KOPT-K1 (cell line): Measurements from ENCODE around the gene CCDC177.

Experiments
- H3K27ac ChIP-seq: fragments of 200-600 bp; sonication (generic); 2 replicates; pipeline ENCODE4 v1.5.1; 2016; ENCODE audit warnings: antibody characterized with exemption, mild to moderate bottlenecking, low read depth, low read length; ENCODE audit not compliant: poor library complexity, severe bottlenecking
- H3K36me3 ChIP-seq: fragments of 200-600 bp; sonication (generic); 2 replicates; pipeline ENCODE4 v1.5.1; 2017; ENCODE audit warnings: antibody characterized with exemption, mild to moderate bottlenecking, low read length, moderate library complexity; ENCODE audit not compliant: insufficient read depth
- H3K9me3 ChIP-seq: fragments of 200-600 bp; sonication (generic); 2 replicates; pipeline ENCODE4 v1.5.1; 2017; ENCODE audit warnings: antibody characterized with exemption, low read length, mild to moderate bottlenecking; ENCODE audit not compliant: insufficient read depth, poor library complexity, severe bottlenecking

CCDC177 gene

DNA sequence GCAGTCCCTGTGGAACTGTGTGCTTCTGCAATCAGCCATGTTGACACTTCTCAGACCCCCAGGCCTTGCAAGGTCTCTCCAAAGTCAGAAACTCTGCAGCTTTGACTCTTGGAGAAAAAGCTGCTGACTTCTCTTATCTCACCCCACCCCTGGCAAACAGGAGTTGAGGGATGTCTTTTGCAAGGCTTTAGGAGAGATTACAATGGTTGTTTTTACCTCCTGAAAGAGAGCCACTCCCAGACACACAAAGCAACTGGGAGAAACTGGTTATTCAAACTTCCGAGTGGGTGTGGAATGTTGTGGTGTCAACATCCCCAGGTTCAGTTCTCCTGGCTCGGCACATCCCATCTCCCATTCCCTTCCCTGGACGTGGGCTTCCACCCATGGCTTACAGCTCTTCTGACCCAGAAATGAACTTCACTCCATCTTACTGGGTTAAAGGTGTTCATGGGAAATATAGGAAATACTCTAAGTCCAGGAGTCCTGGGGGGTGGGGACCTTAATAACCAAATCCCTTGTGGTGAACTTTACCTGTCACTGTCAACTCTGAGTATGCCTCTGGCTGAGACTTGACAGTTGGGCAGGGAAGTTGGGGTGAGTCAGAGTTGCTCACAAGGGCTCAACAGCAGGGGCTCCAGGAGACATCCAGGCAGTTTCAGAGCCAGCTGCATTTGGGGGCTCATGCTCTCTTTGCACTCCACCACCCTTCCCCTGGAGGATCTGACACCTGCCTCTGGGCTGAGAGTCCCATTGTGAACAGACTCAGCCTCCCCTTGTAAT lies 41.9 kb downstream of the CCDC177 start:
- Histone ChIP-seq H3K27ac (no peak overlapping the region), H3K9me3 (no peaks in the 10 kb centered on the region), H3K36me3 (no peaks in the 10 kb centered on the region)

DNA sequence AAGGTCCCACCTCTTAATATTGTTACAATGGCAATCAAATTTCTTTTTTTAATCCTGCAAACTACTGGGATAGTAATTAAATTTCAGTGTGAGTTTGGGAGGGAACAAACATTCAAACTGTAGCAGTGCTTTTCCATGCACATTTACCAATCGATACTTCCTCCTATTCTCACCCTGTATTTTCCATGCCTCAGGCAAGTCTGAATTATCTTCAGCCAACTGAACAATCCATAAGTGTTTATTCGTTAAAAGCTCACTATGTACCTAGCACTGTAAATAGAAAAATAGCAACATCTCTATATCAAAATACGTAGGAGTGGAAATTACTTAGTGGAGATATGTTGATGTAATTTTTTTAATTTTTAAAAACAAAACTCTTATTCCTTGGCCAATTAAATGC lies 43.5 kb downstream of the CCDC177 start:
- H3K27ac ChIP-seq, result no peak overlapping the region
- H3K36me3 ChIP-seq, result no peaks in the 10 kb centered on the region
- no peaks in the 10 kb centered on the region for H3K9me3 ChIP-seq

DNA sequence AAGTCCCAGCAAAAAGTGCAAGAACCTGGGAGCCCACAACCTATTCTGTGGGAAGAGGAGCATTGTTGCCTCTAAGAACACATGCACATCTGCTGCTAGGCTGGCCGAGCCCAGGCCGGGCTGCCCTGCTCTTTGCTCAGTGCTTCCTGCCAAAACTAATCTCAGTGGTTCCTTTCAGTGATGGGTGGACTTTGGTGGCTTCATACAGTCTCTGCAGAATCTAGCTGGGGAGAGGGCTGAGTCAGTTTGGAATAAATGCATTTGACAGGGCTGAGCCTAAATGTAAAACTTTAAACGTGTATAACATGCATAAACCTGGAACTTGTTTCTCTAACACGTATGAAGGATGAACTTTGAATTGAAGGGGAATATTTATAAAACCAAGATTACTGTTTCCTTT lies 44.6 kb downstream of the CCDC177 start:
- no peaks in the 10 kb centered on the region for H3K9me3 ChIP-seq
- H3K36me3 ChIP-seq, result no peaks in the 10 kb centered on the region
- no peak overlapping the region for H3K27ac ChIP-seq

DNA sequence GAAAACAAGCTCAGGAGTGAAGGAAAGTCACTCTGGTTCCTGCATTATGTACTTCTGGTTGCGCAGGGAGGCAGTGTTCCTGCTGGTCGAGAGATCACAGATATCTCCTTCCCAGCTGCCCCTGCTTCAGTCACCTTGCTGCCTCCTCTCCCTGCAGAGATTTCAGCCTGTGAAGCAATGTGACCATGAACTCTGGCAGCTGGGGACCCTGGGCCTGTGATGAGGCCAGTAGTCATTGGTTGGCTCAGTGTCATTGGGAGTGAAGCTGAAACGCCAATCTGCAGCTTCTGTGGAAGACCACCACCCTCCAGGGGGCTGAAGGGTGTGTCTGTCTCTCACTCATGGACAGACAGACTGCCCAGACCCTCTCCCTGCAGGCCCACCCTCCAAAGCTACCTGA lies 45.1 kb downstream of the CCDC177 start:
- Histone ChIP-seq H3K36me3 (no peaks in the 10 kb centered on the region), H3K27ac (no peak overlapping the region)

DNA sequence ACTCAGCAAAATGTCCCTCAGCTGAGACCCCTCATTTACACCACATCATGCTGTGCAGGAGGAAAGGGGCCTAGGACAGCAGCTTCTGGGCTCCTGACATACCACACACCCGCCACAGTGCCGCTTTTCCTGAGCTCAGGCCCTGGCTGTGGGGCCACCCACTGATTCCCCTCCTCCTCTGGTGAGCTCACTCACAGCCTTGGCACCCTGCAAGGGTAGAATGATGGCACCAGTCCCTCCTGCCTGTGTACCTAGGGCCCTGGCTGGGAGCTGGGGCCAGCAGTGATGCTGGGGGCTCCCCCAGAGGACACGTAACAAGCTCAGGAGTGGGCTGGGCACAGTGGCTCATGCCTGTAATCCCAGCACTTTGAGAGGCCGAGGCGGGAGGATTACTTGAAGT lies 45.7 kb downstream of the CCDC177 start:
- no peaks in the 10 kb centered on the region for H3K9me3 ChIP-seq
- H3K36me3 ChIP-seq, result no peaks in the 10 kb centered on the region
- H3K27ac ChIP-seq, result no peak overlapping the region

More for the DNA sequence above, 45.1 kb downstream of the CCDC177 start:
- no peaks in the 10 kb centered on the region for H3K9me3 ChIP-seq

DNA sequence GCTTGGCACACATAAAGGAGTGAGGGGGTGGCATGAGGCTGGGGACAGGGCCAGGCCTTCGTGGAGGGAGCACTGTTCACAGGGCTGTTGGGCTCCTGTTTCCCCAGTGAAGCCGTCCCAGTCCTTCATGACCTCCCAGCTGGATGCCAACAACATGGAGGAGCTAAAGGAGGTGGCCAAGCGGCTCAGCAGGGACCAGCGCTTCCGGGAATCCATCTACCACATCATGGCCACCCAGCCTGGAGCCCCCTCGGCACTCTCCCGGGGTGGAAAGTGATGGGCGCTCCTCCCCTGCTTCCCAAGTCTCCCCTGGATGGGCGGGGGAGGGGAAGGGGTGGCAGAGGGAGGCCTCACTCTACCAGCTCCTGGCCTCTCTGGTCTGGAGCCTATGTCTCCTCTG lies 46.5 kb downstream of the CCDC177 start:
- H3K36me3 ChIP-seq, result no peaks in the 10 kb centered on the region
- H3K27ac ChIP-seq, result no peak overlapping the region
- H3K9me3 ChIP-seq, result no peaks in the 10 kb centered on the region

DNA sequence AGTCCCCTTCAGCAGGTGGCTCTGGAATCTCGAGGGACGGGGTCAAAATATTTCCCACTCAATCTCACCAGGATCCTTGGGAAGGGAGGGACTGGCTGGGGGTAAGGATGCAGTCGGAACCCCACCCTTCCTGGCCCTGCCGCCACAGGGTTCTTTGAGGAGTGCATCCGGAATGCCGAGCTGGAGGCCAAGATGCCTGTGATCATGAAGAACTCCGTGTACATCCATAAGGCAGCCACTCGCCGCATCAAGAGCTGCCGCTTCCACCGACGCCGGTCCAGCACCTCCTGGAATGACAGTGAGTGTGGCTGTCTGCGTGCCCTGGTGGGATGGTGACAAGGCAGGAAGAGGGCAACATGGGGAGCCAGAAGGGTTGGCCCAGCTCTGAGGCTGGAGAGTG lies 47.0 kb downstream of the CCDC177 start:
- no peaks in the 10 kb centered on the region for H3K36me3 ChIP-seq
- H3K9me3 ChIP-seq, result no peaks in the 10 kb centered on the region
- H3K27ac ChIP-seq, result no peak overlapping the region

DNA sequence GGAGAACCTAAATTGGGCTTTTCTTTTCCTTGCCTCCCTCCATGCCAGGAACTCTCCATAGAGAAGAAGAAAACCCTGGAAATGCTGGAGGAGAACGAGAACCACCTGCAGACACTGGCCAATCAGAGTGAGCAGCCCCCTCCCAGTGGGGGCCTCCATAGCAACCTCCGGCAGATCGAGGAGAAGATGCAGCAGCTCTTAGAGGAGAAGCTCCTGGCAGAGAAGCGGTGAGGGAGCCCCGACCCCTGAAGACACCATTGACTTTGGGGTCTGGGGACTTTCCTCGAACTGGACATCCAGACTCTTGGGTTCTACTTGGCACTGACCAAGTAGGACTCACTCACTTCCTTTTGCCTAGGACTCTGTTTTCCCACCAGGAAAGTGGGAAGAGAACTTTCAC lies 48.8 kb downstream of the CCDC177 start:
- Histone ChIP-seq H3K36me3 (no peaks in the 10 kb centered on the region), H3K9me3 (no peaks in the 10 kb centered on the region), H3K27ac (no peak overlapping the region)

DNA sequence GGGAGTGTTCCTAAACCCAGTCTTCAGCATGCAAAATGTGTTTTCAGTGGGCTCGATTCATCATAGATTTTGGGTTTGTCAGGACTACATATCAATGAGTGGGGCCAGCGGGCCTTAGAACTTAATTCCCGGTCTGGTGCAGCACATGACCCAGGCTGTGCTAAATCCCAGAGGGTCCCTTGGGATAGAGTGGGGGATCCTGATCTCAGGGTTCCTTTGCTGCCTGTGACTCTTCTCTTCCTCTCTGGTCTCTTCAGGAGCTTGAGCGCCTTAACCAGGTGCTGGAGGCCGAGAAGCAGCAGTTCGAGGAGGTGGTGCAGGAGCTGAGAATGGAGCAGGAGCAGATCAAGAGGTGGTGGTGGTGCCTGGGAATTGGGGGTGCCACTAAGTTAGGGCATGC lies 52.6 kb downstream of the CCDC177 start:
- Histone ChIP-seq H3K9me3 (no peaks in the 10 kb centered on the region), H3K36me3 (no peaks in the 10 kb centered on the region), H3K27ac (no peak overlapping the region)
